Suprapubic skin (tissue), 3 donors: ENCODE measurements around the gene TBC1D25.

Source experiments
- POLR2A ChIP-seq, 2 donors: fragments of 450-650 bp; IDR thresholded peaks; one replicate each; pipeline ENCODE4 v1.6.1; 2017; ENCODE audit warnings: antibody characterized with exemption in 2 of 2, mild to moderate bottlenecking in 2 of 2, moderate library complexity in 2 of 2
- TF ChIP-seq, protein P1 (sequence below), 2 donors: fragments of 200-600 bp in 1 of 2; fragments of 450-650 bp in 1 of 2; sonication (generic) in 1 of 2; IDR thresholded peaks; one replicate each; pipeline ENCODE4 v1.5.1; 2016 to 2019; ENCODE audit warnings: antibody characterized with exemption in 2 of 2, mild to moderate bottlenecking in 1 of 2, moderate library complexity in 1 of 2

DNA sequence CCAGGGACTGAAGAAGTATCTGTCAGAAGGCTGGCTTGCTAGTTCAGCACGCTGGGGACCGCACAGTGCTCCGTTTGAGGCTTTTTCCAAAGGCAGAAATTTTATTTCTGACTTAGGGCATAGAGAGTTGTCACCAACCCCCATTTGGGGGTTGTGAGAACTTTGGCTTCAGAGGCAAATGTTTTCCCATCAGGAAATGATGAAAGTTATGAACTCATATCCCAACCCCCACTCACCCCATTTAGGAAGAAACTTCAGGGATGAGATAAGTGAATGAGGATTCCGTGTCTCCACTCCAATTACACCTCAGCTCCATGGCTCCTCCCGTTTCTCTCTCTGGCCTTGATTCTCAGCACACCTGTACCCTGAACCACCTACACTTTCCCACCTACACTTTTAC lies 53.5 kb downstream of the TBC1D25 start:
- no peak for TF ChIP-seq POLR2A (IDR thresholded peaks at IDR 0.05)
- TF ChIP-seq, protein P1, sequence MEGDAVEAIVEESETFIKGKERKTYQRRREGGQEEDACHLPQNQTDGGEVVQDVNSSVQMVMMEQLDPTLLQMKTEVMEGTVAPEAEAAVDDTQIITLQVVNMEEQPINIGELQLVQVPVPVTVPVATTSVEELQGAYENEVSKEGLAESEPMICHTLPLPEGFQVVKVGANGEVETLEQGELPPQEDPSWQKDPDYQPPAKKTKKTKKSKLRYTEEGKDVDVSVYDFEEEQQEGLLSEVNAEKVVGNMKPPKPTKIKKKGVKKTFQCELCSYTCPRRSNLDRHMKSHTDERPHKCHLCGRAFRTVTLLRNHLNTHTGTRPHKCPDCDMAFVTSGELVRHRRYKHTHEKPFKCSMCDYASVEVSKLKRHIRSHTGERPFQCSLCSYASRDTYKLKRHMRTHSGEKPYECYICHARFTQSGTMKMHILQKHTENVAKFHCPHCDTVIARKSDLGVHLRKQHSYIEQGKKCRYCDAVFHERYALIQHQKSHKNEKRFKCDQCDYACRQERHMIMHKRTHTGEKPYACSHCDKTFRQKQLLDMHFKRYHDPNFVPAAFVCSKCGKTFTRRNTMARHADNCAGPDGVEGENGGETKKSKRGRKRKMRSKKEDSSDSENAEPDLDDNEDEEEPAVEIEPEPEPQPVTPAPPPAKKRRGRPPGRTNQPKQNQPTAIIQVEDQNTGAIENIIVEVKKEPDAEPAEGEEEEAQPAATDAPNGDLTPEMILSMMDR (IDR thresholded peaks at IDR 0.05): no peak
